SK-N-SH (cell line): ENCODE data around the gene MUC5B. TPM values are rescaled to one million over a fixed set of nuclear protein-coding genes. Genes with fewer than 3 reads are reported as not detected.
"Not testable (repeated sequence)": the region's sequence is repeated elsewhere in the genome, so short reads cannot be mapped to it uniquely, and the experiment has no call there.

Experiments
- CTCF ChIA-PET: fragments of 300-600, 350-600 bp; formaldehyde crosslinking; extraction: SDS; loops from one replicate; lab custom pipeline; 2021; lab: Yijun Ruan, JAX
- POLR2A ChIA-PET: fragments of 350-600 bp; sonication (Branson Sonifier 250); formaldehyde crosslinking; extraction: SDS; loops from one replicate; lab custom pipeline; 2020; ENCODE audit warnings: antibody characterized with exemption, inconsistent platforms; lab: Yijun Ruan, JAX
- DNase-seq: peaks from one replicate; pipeline ENCODE4 v3.0.0; 2012
- H2AFZ ChIP-seq: fragments of 200-600 bp; sonication (generic); 2 replicates; pipeline ENCODE4 v1.8.1; 2016; ENCODE audit warnings: antibody characterized with exemption, mild to moderate bottlenecking, low read depth
- H3F3A ChIP-seq: fragments of 200-600 bp; sonication (generic); replicated peaks from 2 replicates; pipeline ENCODE3; 2016; ENCODE audit warnings: antibody characterized with exemption, mild to moderate bottlenecking; ENCODE audit not compliant: insufficient read depth
- H3K27ac ChIP-seq, 2 experiments: fragments of 200-500 bp in 1 of 2; fragments of 200-600 bp in 1 of 2; sonication (Bioruptor generic) in 1 of 2; sonication (generic), shearing (Covaris generic) in 1 of 2; 2 replicates each; pipeline versions ENCODE4 v1.5.1 to v1.6.1; 2014 to 2016; ENCODE audit warnings: low read depth in 2 of 2, inconsistent platforms in 1 of 2, low read length in 1 of 2, mild to moderate bottlenecking in 1 of 2, mixed read lengths in 1 of 2
- H3K27me3 ChIP-seq: fragments of 200-600 bp; sonication (generic), shearing (Covaris generic); 2 replicates; pipeline ENCODE4 v1.6.1; 2016; ENCODE audit warnings: mixed run types; ENCODE audit not compliant: insufficient read depth
- H3K36me3 ChIP-seq, 2 experiments: fragments of 200-500 bp in 1 of 2; fragments of 200-600 bp in 1 of 2; sonication (Bioruptor generic) in 1 of 2; sonication (generic) in 1 of 2; replicated peaks in 1 of 2; 2 replicates each; pipeline versions ENCODE3 to v1.5.1; 2014 to 2016; ENCODE audit warnings: low read length in 1 of 2, mild to moderate bottlenecking in 1 of 2; ENCODE audit not compliant: insufficient read depth in 2 of 2, control insufficient read depth in 1 of 2
- H3K4me1 ChIP-seq, 2 experiments: fragments of 200-500 bp in 1 of 2; fragments of 200-600 bp in 1 of 2; sonication (Bioruptor generic) in 1 of 2; sonication (generic), shearing (Covaris generic) in 1 of 2; 2 replicates each; pipeline versions ENCODE4 v1.5.1 to v1.6.1; 2014 to 2016; ENCODE audit warnings: low read depth in 1 of 2, low read length in 1 of 2, mixed run types in 1 of 2; ENCODE audit not compliant: insufficient read depth in 2 of 2, control insufficient read depth in 1 of 2
- H3K4me2 ChIP-seq: fragments of 200-600 bp; sonication (generic), shearing (Covaris generic); 2 replicates; pipeline ENCODE4 v1.6.1; 2017; ENCODE audit warnings: mixed run types
- H3K4me3 ChIP-seq, 2 experiments: fragments of 200-500 bp in 1 of 2; fragments of 200-600 bp in 1 of 2; sonication (Bioruptor generic) in 1 of 2; sonication (generic), shearing (Covaris generic) in 1 of 2; 2 replicates each; pipeline versions ENCODE4 v1.5.1 to v1.8.1; 2014 to 2016; ENCODE audit warnings: low read depth in 2 of 2, inconsistent platforms in 1 of 2, low read length in 1 of 2, mild to moderate bottlenecking in 1 of 2, mixed read lengths in 1 of 2, moderate library complexity in 1 of 2
- H3K79me2 ChIP-seq: fragments of 200-600 bp; sonication (generic); 2 replicates; pipeline ENCODE4 v1.8.1; 2017; ENCODE audit warnings: mild to moderate bottlenecking; ENCODE audit not compliant: insufficient read depth
- H3K9ac ChIP-seq: fragments of 200-600 bp; sonication (generic); 2 replicates; pipeline ENCODE4 v1.6.1; 2017; ENCODE audit warnings: mixed run types
- H3K9me2 ChIP-seq: fragments of 200-600 bp; sonication (generic); 2 replicates; pipeline ENCODE4 v1.6.1; 2017; ENCODE audit warnings: mixed run types
- H3K9me3 ChIP-seq: fragments of 200-600 bp; sonication (generic); 2 replicates; pipeline ENCODE4 v1.6.1; 2017; ENCODE audit warnings: mixed run types, mild to moderate bottlenecking, moderate library complexity
- H4K20me1 ChIP-seq: fragments of 200-600 bp; sonication (generic); 2 replicates; pipeline ENCODE4 v1.6.1; 2017; ENCODE audit warnings: mild to moderate bottlenecking, mixed run types; ENCODE audit not compliant: insufficient read depth
- JUND ChIP-seq: IDR thresholded peaks from 2 replicates; pipeline ENCODE4 v1.4.0; 2012
- MEF2A ChIP-seq: IDR thresholded peaks from 2 replicates; pipeline ENCODE4 v1.4.0; 2012; ENCODE audit warnings: low read depth, borderline replicate concordance
- POLR2AphosphoS5 ChIP-seq: IDR thresholded peaks from 2 replicates; pipeline ENCODE4 v1.6.1; 2012; ENCODE audit warnings: low read depth, low read length
- RAD21 ChIP-seq: IDR thresholded peaks from 2 replicates; pipeline ENCODE4 v1.6.1; 2012; ENCODE audit warnings: mild to moderate bottlenecking, low read length
- REST ChIP-seq: IDR thresholded peaks from 2 replicates; pipeline ENCODE4 v1.6.1; 2012; ENCODE audit warnings: mild to moderate bottlenecking, low read depth, low read length, moderate library complexity
- RXRA ChIP-seq: IDR thresholded peaks from 2 replicates; pipeline ENCODE4 v1.4.0; 2012; ENCODE audit warnings: low read depth, mild to moderate bottlenecking, borderline replicate concordance
- TEAD4 ChIP-seq: IDR thresholded peaks from 2 replicates; pipeline ENCODE4 v1.4.0; 2012; ENCODE audit warnings: mild to moderate bottlenecking, borderline replicate concordance; ENCODE audit not compliant: insufficient read depth
- YY1 ChIP-seq: IDR thresholded peaks from 2 replicates; pipeline ENCODE4 v1.4.0; 2012; ENCODE audit warnings: low read depth, mild to moderate bottlenecking
- WGBS: methylation state at CpG from one replicate; pipeline ENCODE4 v1.1.6; 2017; ENCODE audit warnings: low lambda C conversion rate; 5-methylcytosine and 5-hydroxymethylcytosine counted together
- polyA plus RNA-seq, 3 experiments: library from polyadenylated mRNA; depleted of rRNA; stranded (reverse); fragments of >200 nt; gene quantifications; 2 replicates each; pipeline ENCODE4 v1.2.3, GENCODE V29; 2012

MUC5B gene
- polyA plus RNA-seq, 1 of the 3 experiments (the other 2 are of a cell fraction): not detected

GRCh38 chr11:1188451-1189130 is 34.3 kb upstream of the MUC5B start:
- H3F3A ChIP-seq, POLR2A ChIA-PET, H2AFZ ChIP-seq, H3K36me3 ChIP-seq, H3K79me2 ChIP-seq, H3K9ac ChIP-seq, H4K20me1 ChIP-seq, H3K4me3 ChIP-seq, H3K4me1 ChIP-seq, H3K27ac ChIP-seq, H3K9me3 ChIP-seq, DNase-seq, H3K27me3 ChIP-seq, H3K4me2 ChIP-seq, H3K9me2 ChIP-seq: not testable (repeated sequence)
- 12% methylated on average over 2 of the region's 15 CpGs for WGBS
- CTCF ChIA-PET: interaction anchor here (0.5 kb wide), 1 partner anchor 11 kb away, joined by 3 read pairs; no protein-coding TSS in a partner anchor

GRCh38 chr11:1189816-1190215 is 33.0 kb upstream of the MUC5B start:
- H3K4me3 ChIP-seq, H3K9ac ChIP-seq, H3F3A ChIP-seq, POLR2A ChIA-PET, H3K79me2 ChIP-seq, H2AFZ ChIP-seq, CTCF ChIA-PET, H3K4me2 ChIP-seq, H3K36me3 ChIP-seq, H4K20me1 ChIP-seq, H3K9me3 ChIP-seq, H3K4me1 ChIP-seq, H3K9me2 ChIP-seq, H3K27me3 ChIP-seq, H3K27ac ChIP-seq, DNase-seq: not testable (repeated sequence)
- 15% methylated on average over 6 of the region's 12 CpGs for WGBS

GRCh38 chr11:1191786-1192470 is 30.9 kb upstream of the MUC5B start:
- H3K27me3 ChIP-seq, H3K4me2 ChIP-seq, H3K9me2 ChIP-seq, H4K20me1 ChIP-seq, H3K9me3 ChIP-seq, H3K27ac ChIP-seq, H3K4me1 ChIP-seq, H2AFZ ChIP-seq, POLR2A ChIA-PET, CTCF ChIA-PET, DNase-seq, H3K4me3 ChIP-seq, H3K36me3 ChIP-seq, H3K9ac ChIP-seq, H3K79me2 ChIP-seq, H3F3A ChIP-seq: not testable (repeated sequence)
- WGBS: 40% methylated on average over 14 of the region's 22 CpGs

DNA sequence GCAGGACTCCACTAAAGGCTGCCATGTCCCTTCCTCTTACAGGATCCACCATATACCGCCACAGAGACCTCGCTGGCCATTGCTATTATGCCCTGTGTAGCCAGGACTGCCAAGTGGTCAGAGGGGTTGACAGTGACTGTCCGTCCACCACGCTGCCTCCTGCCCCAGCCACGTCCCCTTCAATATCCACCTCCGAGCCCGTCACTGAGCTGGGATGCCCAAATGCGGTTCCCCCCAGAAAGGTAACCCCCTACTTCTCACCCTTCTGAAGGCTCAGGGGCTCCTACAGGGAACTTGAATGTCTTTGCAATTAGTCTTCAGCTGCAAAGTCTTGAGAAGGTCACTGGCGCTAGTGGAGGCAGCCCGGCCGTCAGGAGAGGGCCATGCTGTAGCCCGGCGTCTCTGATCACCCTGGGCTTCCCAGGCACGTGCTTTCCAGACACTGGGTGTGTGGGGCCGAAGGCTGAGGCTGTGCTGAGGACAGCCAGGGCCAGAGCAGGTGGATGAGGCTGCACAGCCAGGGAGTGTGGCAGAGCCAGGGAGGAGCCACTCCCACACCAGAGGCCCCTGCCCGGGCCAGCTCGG is 30.0 kb upstream of the MUC5B start:
- no peak overlapping the region for H3K9ac ChIP-seq
- H3K4me3 ChIP-seq: no peak overlapping the region
- ChIA-PET CTCF (no interaction called here), POLR2A (no interaction called here)
- H3K27me3 ChIP-seq: no peaks in the 10 kb centered on the region
- TF ChIP-seq RXRA: no peak
- no peak for TF ChIP-seq POLR2AphosphoS5
- no peak for TF ChIP-seq MEF2A
- no peak for TF ChIP-seq TEAD4
- no peak for TF ChIP-seq REST
- no peak for TF ChIP-seq RAD21
- no peak for TF ChIP-seq YY1
- no peak for TF ChIP-seq JUND
- no peaks in the 10 kb centered on the region for H3K9me2 ChIP-seq
- H3K27ac ChIP-seq: no peak overlapping the region
- no peaks in the 10 kb centered on the region for H3F3A ChIP-seq
- H3K36me3 ChIP-seq: no peaks in the 10 kb centered on the region
- peak; percentile 7 for DNase-seq
- H2AFZ ChIP-seq: no peak overlapping the region
- no peaks in the 10 kb centered on the region for H4K20me1 ChIP-seq
- no peaks in the 10 kb centered on the region for H3K9me3 ChIP-seq
- no peaks in the 10 kb centered on the region for H3K79me2 ChIP-seq
- H3K4me2 ChIP-seq: no peak overlapping the region
- no peaks in the 10 kb centered on the region for H3K4me1 ChIP-seq
- WGBS: 57% methylated on average over 12 of the region's 17 CpGs
